T-helper 1 cell treated with Interleukin-12 subunit alpha and Interleukin-12 subunit beta and Interleukin-4 antibody, amounts not matched to agents 30 μg/mL and 1 μg/mL, for 36 hours (primary cell): ENCODE measurements around the gene NEDD4L.

Experiments
- H3K27ac Mint-ChIP-seq: one replicate; pipeline ENCODE4 v1.8.0; 2021; ENCODE audit warnings: mild to moderate bottlenecking, mixed read lengths
- H3K27me3 Mint-ChIP-seq: one replicate; pipeline ENCODE4 v1.8.0; 2021; ENCODE audit warnings: low read depth, mixed read lengths
- H3K36me3 Mint-ChIP-seq: one replicate; pipeline ENCODE4 v1.8.0; 2021; ENCODE audit warnings: low read depth, mixed read lengths
- H3K4me1 Mint-ChIP-seq: one replicate; pipeline ENCODE4 v1.8.0; 2021; ENCODE audit warnings: low read depth, mixed read lengths
- H3K4me3 Mint-ChIP-seq: one replicate; pipeline ENCODE4 v1.8.0; 2021; ENCODE audit warnings: mild to moderate bottlenecking, moderate library complexity, mixed read lengths
- H3K9me3 Mint-ChIP-seq: one replicate; pipeline ENCODE4 v1.8.0; 2021; ENCODE audit warnings: mixed read lengths

Gene NEDD4L

DNA sequence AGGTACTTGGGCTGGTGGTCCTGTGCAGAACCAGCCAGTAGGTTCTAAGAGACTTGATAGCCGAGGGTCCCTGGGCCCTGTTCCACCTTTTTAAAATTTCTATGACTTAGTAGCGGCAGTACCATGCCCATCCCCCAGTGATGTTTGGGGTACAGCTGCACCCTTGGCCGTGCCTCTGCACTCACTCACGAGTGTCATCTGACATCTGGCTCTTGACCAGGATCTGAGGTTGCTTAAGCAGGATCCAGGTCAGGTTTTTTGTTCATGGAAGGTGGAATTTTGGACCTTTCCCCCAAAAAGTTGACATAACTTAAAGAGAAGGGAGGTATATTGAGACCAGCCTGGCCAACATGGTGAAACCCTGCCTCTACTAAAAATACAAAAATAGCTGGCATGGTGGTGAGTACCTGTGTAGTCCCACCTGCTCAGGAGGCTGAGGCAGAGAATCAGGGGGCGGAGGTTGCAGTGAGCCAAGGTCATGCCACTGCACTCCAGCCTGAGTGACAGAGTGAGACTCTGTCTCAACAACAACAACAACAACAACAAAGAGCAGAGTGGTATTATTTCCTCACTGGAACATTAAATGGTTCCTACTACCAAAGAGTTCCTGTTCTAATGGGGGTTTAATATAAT lies 163.6 kb downstream of the NEDD4L start:
- H3K9me3 Mint-ChIP-seq: no peaks in the 10 kb centered on the region
- H3K36me3 Mint-ChIP-seq: no peaks in the 10 kb centered on the region
- no peak overlapping the region for H3K4me3 Mint-ChIP-seq
- H3K27me3 Mint-ChIP-seq: peaks cover 24% of the 10 kb centered on the region
- H3K4me1 Mint-ChIP-seq: peaks cover 2% of the 10 kb centered on the region
- no peak overlapping the region for H3K27ac Mint-ChIP-seq

GRCh38 chr18:58208207-58208932 lies 164.3 kb downstream of the NEDD4L start:
- peaks cover 5% of the 10 kb centered on the region for H3K4me1 Mint-ChIP-seq
- no peaks in the 10 kb centered on the region for H3K9me3 Mint-ChIP-seq
- H3K36me3 Mint-ChIP-seq: no peaks in the 10 kb centered on the region
- no peak overlapping the region for H3K4me3 Mint-ChIP-seq
- no peak overlapping the region for H3K27ac Mint-ChIP-seq
- peaks cover 24% of the 10 kb centered on the region for H3K27me3 Mint-ChIP-seq

DNA sequence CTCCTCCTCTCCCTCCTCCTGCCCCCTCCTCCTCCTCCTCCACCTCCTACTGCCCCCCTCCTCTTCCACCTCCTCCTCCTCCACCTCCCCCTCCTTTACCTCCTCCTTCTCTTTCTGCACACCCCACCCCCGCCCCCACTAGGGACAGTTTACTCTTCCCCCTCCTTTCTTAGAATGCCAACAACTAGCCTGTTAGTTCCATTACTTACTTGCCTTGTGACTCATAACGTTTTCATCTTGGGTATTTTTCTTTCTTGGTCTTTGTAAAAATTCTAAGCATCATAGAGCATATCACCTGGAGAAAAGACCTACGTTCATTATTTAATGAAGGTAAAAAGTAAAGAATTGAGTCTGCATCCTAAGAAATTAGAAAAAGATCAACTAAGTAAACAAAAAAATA lies 165.3 kb downstream of the NEDD4L start:
- Mint-ChIP-seq H3K27ac (no peak overlapping the region), H3K36me3 (no peaks in the 10 kb centered on the region), H3K9me3 (no peaks in the 10 kb centered on the region), H3K27me3 (peaks cover 28% of the 10 kb centered on the region), H3K4me1 (peaks cover 14% of the 10 kb centered on the region), H3K4me3 (no peak overlapping the region)

DNA sequence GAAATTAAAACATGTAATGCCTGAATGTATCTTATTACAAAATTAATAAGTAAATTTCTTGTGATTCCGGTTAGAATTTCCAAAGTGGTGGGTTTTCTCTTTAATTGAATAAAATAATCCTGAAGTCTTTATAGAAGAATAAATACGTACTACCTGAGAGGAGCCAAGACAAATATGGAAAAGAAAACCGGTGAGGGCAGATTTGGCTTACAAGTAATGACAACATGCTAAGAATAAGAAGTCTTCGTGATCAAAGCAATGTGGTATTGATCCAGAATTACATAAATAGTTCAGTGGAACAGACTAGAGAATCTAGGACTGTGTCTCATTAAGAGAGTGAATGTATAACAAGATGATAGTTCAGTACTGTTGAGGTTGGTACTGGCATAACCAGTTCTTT lies 167.5 kb downstream of the NEDD4L start:
- H3K4me3 Mint-ChIP-seq: no peak overlapping the region
- H3K4me1 Mint-ChIP-seq: peaks cover 18% of the 10 kb centered on the region
- H3K27me3 Mint-ChIP-seq: peaks cover 27% of the 10 kb centered on the region
- no peak overlapping the region for H3K27ac Mint-ChIP-seq
- no peaks in the 10 kb centered on the region for H3K36me3 Mint-ChIP-seq
- no peaks in the 10 kb centered on the region for H3K9me3 Mint-ChIP-seq

DNA sequence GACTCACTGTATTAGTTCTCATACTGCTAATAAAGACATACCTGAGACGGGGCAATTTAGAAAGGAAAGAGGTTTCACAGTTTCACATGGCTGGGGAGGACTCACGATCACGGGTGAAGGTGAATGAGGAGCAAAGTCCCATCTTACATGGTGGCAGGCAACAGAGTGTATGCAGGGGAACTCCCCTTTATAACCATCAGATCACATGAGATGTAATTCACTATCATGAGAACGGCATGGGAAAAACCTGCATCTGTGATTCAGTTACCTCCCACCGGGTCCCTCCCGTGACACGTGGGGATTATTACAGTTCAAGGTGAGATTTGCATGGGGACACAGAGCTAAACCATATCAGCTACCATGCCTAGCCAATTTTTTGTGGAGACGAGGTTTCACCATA lies 168.2 kb downstream of the NEDD4L start:
- Mint-ChIP-seq H3K4me3 (no peak overlapping the region), H3K27ac (no peak overlapping the region)

GRCh38 chr18:58213440-58213839 lies 169.4 kb downstream of the NEDD4L start:
- no peak overlapping the region for H3K27ac Mint-ChIP-seq
- no peaks in the 10 kb centered on the region for H3K9me3 Mint-ChIP-seq
- H3K4me1 Mint-ChIP-seq: peaks cover 18% of the 10 kb centered on the region
- H3K4me3 Mint-ChIP-seq: no peak overlapping the region
- H3K27me3 Mint-ChIP-seq: peaks cover 32% of the 10 kb centered on the region
- H3K36me3 Mint-ChIP-seq: no peaks in the 10 kb centered on the region

More for the DNA sequence above, 168.2 kb downstream of the NEDD4L start:
- H3K4me1 Mint-ChIP-seq: peaks cover 18% of the 10 kb centered on the region
- H3K36me3 Mint-ChIP-seq: no peaks in the 10 kb centered on the region
- H3K9me3 Mint-ChIP-seq: no peaks in the 10 kb centered on the region
- H3K27me3 Mint-ChIP-seq: peaks cover 31% of the 10 kb centered on the region

DNA sequence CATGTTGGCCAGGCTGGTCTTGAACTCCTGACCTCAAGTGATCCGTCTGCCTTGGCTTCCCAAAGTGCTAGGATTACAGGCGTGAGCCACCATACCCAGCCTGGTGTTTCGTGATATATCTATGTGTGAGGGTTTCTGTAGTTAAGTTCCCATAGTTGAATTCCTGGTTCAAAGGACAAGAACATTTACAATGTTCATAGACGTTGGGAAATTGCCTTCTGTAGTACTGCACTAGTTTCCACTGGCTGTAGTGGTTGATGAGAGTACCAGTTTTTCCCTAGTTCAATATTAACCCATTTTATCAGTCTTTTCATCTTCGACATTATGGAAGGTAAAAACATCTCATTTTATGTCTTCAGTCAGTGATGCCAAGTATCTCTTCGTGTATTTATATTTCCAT lies 171.0 kb downstream of the NEDD4L start:
- Mint-ChIP-seq H3K4me1 (peaks cover 16% of the 10 kb centered on the region), H3K36me3 (no peaks in the 10 kb centered on the region), H3K27ac (no peak overlapping the region), H3K9me3 (no peaks in the 10 kb centered on the region), H3K4me3 (no peak overlapping the region), H3K27me3 (peaks cover 31% of the 10 kb centered on the region)

- Mint-ChIP-seq H3K9me3 (no peaks in the 10 kb centered on the region), H3K4me1 (peaks cover 16% of the 10 kb centered on the region), H3K36me3 (no peaks in the 10 kb centered on the region), H3K27me3 (peaks cover 28% of the 10 kb centered on the region), H3K27ac (no peak overlapping the region), H3K4me3 (no peak overlapping the region)
These were observed 172.1 kb downstream of the NEDD4L start for GRCh38 chr18:58216071-58216481.

DNA sequence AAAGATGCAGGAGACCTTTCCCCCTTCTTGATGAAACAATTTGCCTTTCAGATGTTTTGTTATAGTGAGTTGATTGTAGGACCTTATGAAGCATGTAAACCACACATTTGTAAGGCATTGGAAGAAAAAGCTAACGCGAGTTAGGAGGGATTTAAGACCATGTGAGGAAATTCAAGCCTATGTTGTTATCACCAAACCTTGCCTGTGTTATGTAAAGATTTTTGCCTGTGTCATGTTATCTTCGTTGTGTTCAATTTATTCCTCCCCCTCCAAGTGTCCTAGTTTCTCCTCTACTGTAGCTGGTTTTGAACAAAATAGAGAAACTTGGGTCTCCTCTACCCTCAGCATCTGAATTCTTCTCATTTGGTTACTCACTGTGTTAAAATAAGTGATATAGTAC lies 173.0 kb downstream of the NEDD4L start:
- Mint-ChIP-seq H3K9me3 (no peaks in the 10 kb centered on the region), H3K4me3 (no peak overlapping the region), H3K4me1 (peaks cover 16% of the 10 kb centered on the region), H3K27me3 (peaks cover 22% of the 10 kb centered on the region), H3K27ac (no peak overlapping the region), H3K36me3 (no peaks in the 10 kb centered on the region)

DNA sequence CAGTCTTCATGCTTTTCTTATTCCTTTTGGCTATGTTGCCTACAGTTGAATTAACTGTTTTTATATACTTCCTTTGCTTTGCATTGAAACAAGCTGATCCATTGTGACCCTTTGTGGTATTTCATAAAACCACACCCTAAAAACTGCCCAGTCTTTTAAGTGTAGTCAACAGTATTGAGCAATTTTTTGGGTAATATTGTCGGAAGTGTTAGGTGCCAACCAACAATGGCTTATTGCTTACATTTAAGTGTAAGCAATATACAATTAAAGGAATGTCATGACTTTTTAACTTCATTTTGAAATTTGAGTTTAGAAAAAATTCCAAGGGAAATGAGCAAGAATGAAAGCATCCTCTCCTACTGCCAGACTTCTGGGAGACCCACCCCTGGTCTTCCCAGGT lies 174.1 kb downstream of the NEDD4L start:
- Mint-ChIP-seq H3K9me3 (no peaks in the 10 kb centered on the region), H3K36me3 (no peaks in the 10 kb centered on the region), H3K27ac (no peak overlapping the region), H3K4me3 (no peak overlapping the region), H3K27me3 (peaks cover 19% of the 10 kb centered on the region), H3K4me1 (peaks cover 16% of the 10 kb centered on the region)

- Mint-ChIP-seq H3K27ac (no peak overlapping the region), H3K4me1 (peaks cover 2% of the 10 kb centered on the region), H3K27me3 (peaks cover 9% of the 10 kb centered on the region), H3K4me3 (no peak overlapping the region), H3K36me3 (no peaks in the 10 kb centered on the region), H3K9me3 (no peaks in the 10 kb centered on the region)
These were observed 177.2 kb downstream of the NEDD4L start for GRCh38 chr18:58221060-58221725.

- H3K4me1 Mint-ChIP-seq: peaks cover 1% of the 10 kb centered on the region
- H3K27ac Mint-ChIP-seq: no peak overlapping the region
- no peaks in the 10 kb centered on the region for H3K36me3 Mint-ChIP-seq
- no peak overlapping the region for H3K4me3 Mint-ChIP-seq
- H3K9me3 Mint-ChIP-seq: no peaks in the 10 kb centered on the region
- H3K27me3 Mint-ChIP-seq: no peaks in the 10 kb centered on the region
These were observed 178.6 kb downstream of the NEDD4L start for GRCh38 chr18:58222432-58223125.

- Mint-ChIP-seq H3K9me3 (no peaks in the 10 kb centered on the region), H3K27ac (no peak overlapping the region), H3K4me3 (no peak overlapping the region), H3K4me1 (peaks cover 1% of the 10 kb centered on the region), H3K27me3 (no peaks in the 10 kb centered on the region), H3K36me3 (no peaks in the 10 kb centered on the region)
These were observed 179.8 kb downstream of the NEDD4L start for GRCh38 chr18:58223717-58224424.

GRCh38 chr18:58224425-58224750 lies 180.4 kb downstream of the NEDD4L start:
- no peak overlapping the region for H3K27ac Mint-ChIP-seq
- H3K4me3 Mint-ChIP-seq: no peak overlapping the region
- H3K4me1 Mint-ChIP-seq: peaks cover 1% of the 10 kb centered on the region
- no peaks in the 10 kb centered on the region for H3K9me3 Mint-ChIP-seq
- H3K36me3 Mint-ChIP-seq: no peaks in the 10 kb centered on the region
- no peaks in the 10 kb centered on the region for H3K27me3 Mint-ChIP-seq
